HCT116 (cell line): ENCODE measurements around the gene GPR171. TPM values are rescaled to one million over a fixed set of nuclear protein-coding genes. Genes with fewer than 3 reads are reported as not detected.

Source experiments
- ATAC-seq: fragments of 200-7000 bp; cut with Tn5 transposase; 2 replicates; pipeline ENCODE4 v1.9.1; 2020; ENCODE audit warnings: mild to moderate bottlenecking, moderate library complexity
- BruUV-seq: library from RNA; stranded (reverse); fragments of 400-500 nt; replicated peaks from 2 replicates; lab custom pipeline; 2021; lab: Mats Ljungman, UMichigan
- CTCF ChIA-PET: fragments of 300-600 bp; sonication (Branson Sonifier 250); formaldehyde crosslinking; loops from one replicate; lab custom pipeline; 2021; ENCODE audit warnings: antibody characterized with exemption; lab: Charles Lee
- POLR2A ChIA-PET: fragments of 300-600, 350-600 bp; sonication (Branson Sonifier 250); formaldehyde crosslinking; loops from one replicate; lab custom pipeline; 2021; ENCODE audit warnings: antibody characterized with exemption; lab: Charles Lee
- RAD21 ChIA-PET, 2 experiments: fragments of 300-600 bp; sonication (Branson Sonifier 250); formaldehyde crosslinking; loops; one replicate each; lab custom pipeline; 2023; ENCODE audit warnings: low total read pairs in 2 of 2; ENCODE audit not compliant: uncharacterized antibody in 2 of 2, unreplicated experiment in 2 of 2, low non-redundant PET in 1 of 2; lab: Charles Lee
- DNase-seq: peaks from one replicate; pipeline ENCODE4 v3.0.0-alpha.2; 2010; ENCODE audit warnings: low read depth, low spot score
- H2AFZ ChIP-seq: fragments of 200-600 bp; shearing (Covaris generic), sonication (generic); 2 replicates; pipeline ENCODE4 v1.6.1; 2017; ENCODE audit warnings: low read depth, mixed run types, mixed read lengths, antibody characterized with exemption, low read length; ENCODE audit not compliant: poor library complexity, severe bottlenecking
- H3K27ac ChIP-seq: 2 replicates; pipeline ENCODE4 v1.5.1; 2012; ENCODE audit warnings: low read depth, low read length
- H3K27me3 ChIP-seq: fragments of 200-600 bp; sonication (generic); 2 replicates; pipeline ENCODE4 v1.6.1; 2016; ENCODE audit warnings: mixed run types, low read length, mixed read lengths; ENCODE audit not compliant: insufficient read depth
- H3K36me3 ChIP-seq, 2 experiments: fragments of 200-500 bp in 1 of 2; fragments of 200-600 bp in 1 of 2; sonication (Bioruptor generic) in 1 of 2; sonication (generic) in 1 of 2; 2 replicates each; pipeline versions ENCODE4 v1.5.1 to v1.6.1; 2014 to 2016; ENCODE audit warnings: low read length in 2 of 2, inconsistent platforms in 1 of 2, mixed read lengths in 1 of 2, mixed run types in 1 of 2; ENCODE audit not compliant: insufficient read depth in 2 of 2, control insufficient read depth in 1 of 2
- H3K4me1 ChIP-seq, 2 experiments: fragments of 200-600 bp in 1 of 2; sonication (generic) in 1 of 2; 2 replicates each; pipeline versions ENCODE4 v1.5.1 to v1.6.1; 2012 to 2017; ENCODE audit warnings: low read length in 2 of 2, inconsistent platforms in 1 of 2, mild to moderate bottlenecking in 1 of 2, mixed read lengths in 1 of 2, mixed run types in 1 of 2, moderate library complexity in 1 of 2; ENCODE audit not compliant: insufficient read depth in 2 of 2, control insufficient read depth in 1 of 2
- H3K4me2 ChIP-seq: fragments of 200-600 bp; sonication (generic); 2 replicates; pipeline ENCODE4 v1.6.1; 2017; ENCODE audit warnings: mixed run types, low read length, mixed read lengths
- H3K4me3 ChIP-seq, 2 experiments: fragments of 200-600 bp in 1 of 2; sonication (generic) in 1 of 2; replicated peaks in 1 of 2; 2 replicates each; pipeline ENCODE4 v1.5.1; 2011 to 2016; ENCODE audit warnings: low read length in 2 of 2, control low read depth in 1 of 2, low read depth in 1 of 2, mild to moderate bottlenecking in 1 of 2, mixed read lengths in 1 of 2, mixed run types in 1 of 2
- H3K79me2 ChIP-seq: fragments of 200-600 bp; sonication (generic); 2 replicates; pipeline ENCODE4 v1.6.1; 2017; ENCODE audit warnings: mild to moderate bottlenecking, mixed run types, low read length, moderate library complexity, mixed read lengths; ENCODE audit not compliant: insufficient read depth
- H3K9ac ChIP-seq: fragments of 200-600 bp; sonication (generic); 2 replicates; pipeline ENCODE4 v1.6.1; 2016; ENCODE audit warnings: low read length, mixed read lengths
- H3K9me2 ChIP-seq: fragments of 200-600 bp; sonication (generic), shearing (Covaris generic); 2 replicates; pipeline ENCODE4 v1.6.1; 2017; ENCODE audit warnings: mixed run types, mild to moderate bottlenecking, moderate library complexity; ENCODE audit not compliant: insufficient read depth
- H3K9me3 ChIP-seq, 2 experiments: fragments of 200-500 bp in 1 of 2; fragments of 200-600 bp in 1 of 2; sonication (Bioruptor generic) in 1 of 2; sonication (generic) in 1 of 2; 2 replicates each; pipeline ENCODE4 v1.6.1; 2014 to 2017; ENCODE audit warnings: low read length in 2 of 2, mixed read lengths in 2 of 2, inconsistent platforms in 1 of 2, low read depth in 1 of 2, mild to moderate bottlenecking in 1 of 2, mixed run types in 1 of 2, moderate library complexity in 1 of 2; ENCODE audit not compliant: control insufficient read depth in 1 of 2, insufficient read depth in 1 of 2
- H4K20me1 ChIP-seq: fragments of 200-600 bp; sonication (generic), shearing (Covaris generic); 2 replicates; pipeline ENCODE4 v1.6.1; 2017; ENCODE audit warnings: mixed run types, mild to moderate bottlenecking, moderate library complexity; ENCODE audit not compliant: insufficient read depth
- ATF3 ChIP-seq: IDR thresholded peaks from 2 replicates; pipeline ENCODE4 v1.6.1; 2012
- CEBPB ChIP-seq: IDR thresholded peaks from 2 replicates; pipeline ENCODE4 v1.6.1; 2012; ENCODE audit warnings: low read depth
- EGR1 ChIP-seq: IDR thresholded peaks from 2 replicates; pipeline ENCODE4 v1.6.1; 2012; ENCODE audit warnings: low read depth
- ELF1 ChIP-seq: IDR thresholded peaks from 2 replicates; pipeline ENCODE4 v1.6.1; 2012; ENCODE audit warnings: low read depth, borderline replicate concordance
- EZH2 ChIP-seq: fragments of 200-600 bp; sonication (generic); IDR thresholded peaks from 2 replicates; pipeline ENCODE4 v1.6.1; 2017; ENCODE audit warnings: antibody characterized with exemption, mixed run types
- EZH2phosphoT487 ChIP-seq: fragments of 200-600 bp; IDR thresholded peaks from 2 replicates; pipeline ENCODE4 v1.6.1; 2018; ENCODE audit warnings: antibody characterized with exemption, borderline replicate concordance
- FOSL1 ChIP-seq: IDR thresholded peaks from 2 replicates; pipeline ENCODE4 v1.6.1; 2012; ENCODE audit warnings: low read depth
- POLR2A ChIP-seq: IDR thresholded peaks from 2 replicates; pipeline ENCODE4 v1.7.0; 2011; ENCODE audit warnings: borderline replicate concordance; ENCODE audit not compliant: insufficient read depth, insufficient read length; ENCODE audit errors: extremely low read depth
- POLR2AphosphoS5 ChIP-seq: IDR thresholded peaks from 2 replicates; pipeline ENCODE4 v1.6.1; 2011; ENCODE audit warnings: mild to moderate bottlenecking, low read depth, low read length, moderate library complexity
- RAD21 ChIP-seq: IDR thresholded peaks from 2 replicates; pipeline ENCODE4 v1.6.1; 2012; ENCODE audit warnings: low read depth, mild to moderate bottlenecking
- REST ChIP-seq: IDR thresholded peaks from 2 replicates; pipeline ENCODE4 v1.6.1; 2012; ENCODE audit warnings: low read depth
- SIN3A ChIP-seq: IDR thresholded peaks from 2 replicates; pipeline ENCODE4 v1.6.1; 2012; ENCODE audit warnings: low read depth
- SRF ChIP-seq: IDR thresholded peaks from 2 replicates; pipeline ENCODE4 v1.6.1; 2012; ENCODE audit warnings: low read depth
- ZBTB33 ChIP-seq: IDR thresholded peaks from 2 replicates; pipeline ENCODE4 v1.6.1; 2011; ENCODE audit warnings: mild to moderate bottlenecking, low read length, moderate library complexity; ENCODE audit not compliant: insufficient replicate concordance; ENCODE audit errors: extremely low read depth
- ZNF274 ChIP-seq: fragments of 200-500 bp; sonication (Bioruptor generic); IDR thresholded peaks from 2 replicates; pipeline ENCODE4 v1.6.1; 2014; ENCODE audit warnings: mild to moderate bottlenecking, low read depth, low read length, inconsistent platforms
- intact Hi-C: fragments of 100-400 bp; cut with micrococcal nuclease; formaldehyde crosslinking; loops from 2 replicates; pipeline ENCODE4 v1.10.0; 2022
- total RNA-seq: library from RNA; stranded (reverse); gene quantifications from one replicate; pipeline ENCODE4 v1.2.1, GENCODE V29; 2021; ENCODE audit not compliant: unreplicated experiment

Gene GPR171
- total RNA-seq, 1 experiment from 2014 or later: not detected

- Histone ChIP-seq H3K27ac (no peak overlapping the region), H2AFZ (no peak overlapping the region), H3K4me3 (no peak overlapping the region), H3K4me2 (no peak overlapping the region), H3K9ac (no peak overlapping the region), H3K79me2 (no peaks in the 10 kb centered on the region), H3K9me2 (no peaks in the 10 kb centered on the region), H3K9me3 (no peaks in the 10 kb centered on the region), H3K4me1 (peaks cover 0 to 6% of the 10 kb centered on the region in 2 experiments; a peak in 1 of 4 replicates), H3K36me3 (no peaks in the 10 kb centered on the region), H3K27me3 (no peaks in the 10 kb centered on the region), H4K20me1 (no peaks in the 10 kb centered on the region)
- TF ChIP-seq POLR2AphosphoS5: no peak
- no peak for TF ChIP-seq SIN3A
- no peak for TF ChIP-seq ATF3
- no peak for TF ChIP-seq RAD21
- TF ChIP-seq SRF: no peak
- no peak for TF ChIP-seq EGR1
- TF ChIP-seq EZH2: no peak
- no peak for TF ChIP-seq FOSL1
- ATAC-seq (no peak), DNase-seq (no peak)
- POLR2A ChIA-PET: interaction anchor here (0.6 kb wide), 1 partner anchor 386 kb away, joined by 3 read pairs; no protein-coding TSS in a partner anchor
- intact Hi-C loops: no loop called here
- RAD21 ChIA-PET: no interaction called here
- CTCF ChIA-PET: no interaction called here
- BruUV-seq: no TSS peak
These were observed 27.1 kb downstream of the GPR171 start for GRCh38 chr3:151175952-151176351.

GRCh38 chr3:151174351-151174750 lies 28.7 kb downstream of the GPR171 start:
- no peak overlapping the region for H3K27ac ChIP-seq
- no peaks in the 10 kb centered on the region for H3K9me2 ChIP-seq
- ATAC-seq (no peak), DNase-seq (no peak)
- no peaks in the 10 kb centered on the region for H3K9me3 ChIP-seq
- POLR2A ChIA-PET: no interaction called here
- no peak overlapping the region for H3K4me2 ChIP-seq
- RAD21 ChIA-PET: no interaction called here
- H3K27me3 ChIP-seq: no peaks in the 10 kb centered on the region
- peaks cover 0 to 6% of the 10 kb centered on the region in 2 experiments; a peak in 1 of 4 replicates for H3K4me1 ChIP-seq
- no peaks in the 10 kb centered on the region for H4K20me1 ChIP-seq
- H3K79me2 ChIP-seq: no peaks in the 10 kb centered on the region
- H2AFZ ChIP-seq: no peak overlapping the region
- H3K9ac ChIP-seq: no peak overlapping the region
- BruUV-seq: no TSS peak
- no peak overlapping the region for H3K4me3 ChIP-seq
- H3K36me3 ChIP-seq: no peaks in the 10 kb centered on the region
- intact Hi-C loops: no loop called here
- CTCF ChIA-PET: no interaction called here
- TF ChIP-seq EZH2phosphoT487: no peak
- no peak for TF ChIP-seq SIN3A
- no peak for TF ChIP-seq ZBTB33
- TF ChIP-seq ZNF274: no peak
- TF ChIP-seq POLR2A: no peak
- TF ChIP-seq SRF: no peak
- no peak for TF ChIP-seq EZH2
- TF ChIP-seq ATF3: no peak
- TF ChIP-seq RAD21: no peak
- TF ChIP-seq POLR2AphosphoS5: no peak
- TF ChIP-seq ELF1: no peak
- TF ChIP-seq REST: no peak
- TF ChIP-seq EGR1: no peak
- no peak for TF ChIP-seq CEBPB
